ENCODE results near the gene DNAJB4. TPM values are rescaled to one million over a fixed set of nuclear protein-coding genes. Genes with fewer than 3 reads are reported as not detected.

DNAJB4 gene
- total RNA-seq, 2 experiments from 2014 or later, result 9.7 to 10.4 TPM

DNA sequence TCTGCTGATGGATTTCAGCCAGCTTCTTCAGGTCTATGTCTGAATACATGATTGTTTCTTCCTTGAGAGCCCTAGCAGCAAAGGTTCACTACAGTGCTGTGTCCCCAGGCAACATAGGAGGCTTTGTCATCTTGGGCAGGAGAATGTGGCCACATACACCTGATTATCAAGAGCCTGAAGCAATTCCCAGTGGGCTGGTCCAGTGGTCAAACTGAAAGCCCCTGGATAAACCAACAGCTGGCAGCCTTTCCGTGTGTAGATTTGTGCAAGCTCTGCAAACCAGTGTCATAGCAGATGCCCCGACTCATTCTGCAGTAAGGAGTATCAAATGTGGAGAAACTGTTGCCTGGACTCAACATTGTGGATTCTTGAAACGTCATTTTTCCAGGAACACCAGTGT, 38.7 kb downstream of the DNAJB4 start:
- Mint-ChIP-seq H3K4me1 (ENCODE audit: low read depth) (peaks cover 34% of the 10 kb centered on the region), H3K36me3 (ENCODE audit: low read depth) (no peaks in the 10 kb centered on the region), H3K27ac (no peak overlapping the region), H3K9me3 (no peaks in the 10 kb centered on the region), H3K27me3 (ENCODE audit: low read depth) (peaks cover 33% of the 10 kb centered on the region), H3K4me3 (no peak overlapping the region)
- CTCF ChIA-PET, result interaction anchor here (0.6 kb wide), 1 partner anchor 34 kb away, joined by 4 read pairs; no protein-coding TSS in a partner anchor
- intact Hi-C loops (cut with micrococcal nuclease), result loop anchor here (5.0 kb wide), 1 partner anchor 116 kb away; no protein-coding TSS in a partner anchor
- no peak for DNase-seq

DNA sequence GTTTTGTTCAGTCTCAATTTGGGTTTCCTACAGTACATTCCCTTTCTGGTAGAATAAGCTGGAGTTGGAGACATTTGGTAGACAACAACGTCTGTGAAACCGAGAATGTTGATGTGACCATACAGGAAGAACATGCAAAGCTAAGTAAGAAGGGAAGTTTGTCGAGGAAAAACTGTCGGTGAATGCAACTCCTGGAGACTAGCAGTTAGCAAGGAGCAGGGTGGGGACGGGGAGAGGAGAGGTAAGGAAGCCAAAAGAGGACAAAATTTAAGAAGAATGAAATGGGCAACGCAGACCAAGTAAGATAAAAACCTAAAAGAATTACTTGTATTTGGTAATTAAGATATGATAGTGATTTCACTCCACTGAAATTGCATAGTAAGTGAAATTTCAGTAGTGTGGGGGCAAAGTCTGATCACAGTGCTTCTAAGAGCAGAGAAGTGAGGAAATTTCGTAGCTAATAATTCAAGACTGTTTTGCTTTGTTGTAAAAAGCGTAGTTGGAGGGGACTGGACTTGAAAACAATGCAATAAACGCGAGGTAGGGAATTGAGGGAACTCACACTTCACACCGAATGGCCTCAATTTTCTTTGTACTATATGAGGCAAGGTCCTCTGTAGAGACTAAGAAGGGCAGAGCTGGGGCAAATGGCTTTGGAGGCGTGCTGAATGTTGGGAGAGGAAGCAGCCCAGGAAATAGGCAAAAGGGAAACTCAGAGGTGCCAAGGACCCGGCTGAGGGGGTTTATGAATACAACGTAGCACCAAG, 40.2 kb downstream of the DNAJB4 start:
- Mint-ChIP-seq H3K27me3 (ENCODE audit: low read depth) (peaks cover 38% of the 10 kb centered on the region), H3K4me1 (ENCODE audit: low read depth) (peaks cover 34% of the 10 kb centered on the region)
- intact Hi-C loops (cut with micrococcal nuclease), result loop anchor here (5.0 kb wide), 2 partner anchors 67 to 118 kb away; no protein-coding TSS in a partner anchor

DNA sequence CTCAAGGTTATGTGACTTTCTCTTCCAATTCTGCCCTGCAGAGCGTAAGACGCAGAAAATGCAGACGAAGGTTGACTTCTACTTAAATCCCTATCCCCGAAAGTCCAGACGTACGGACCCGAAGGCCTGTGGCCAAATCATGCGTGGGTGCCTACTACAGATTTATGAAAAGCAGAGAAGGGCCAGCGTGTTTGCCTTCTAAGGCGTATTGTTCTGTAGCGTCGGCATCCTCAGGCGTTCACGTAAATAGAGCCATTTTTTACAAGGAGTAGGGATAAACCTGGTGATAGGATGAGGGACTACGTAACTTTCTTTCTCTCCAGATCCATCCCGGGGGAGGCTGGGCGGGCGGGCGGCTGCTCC, 40.8 kb downstream of the DNAJB4 start:
- Mint-ChIP-seq H3K4me3 (peak overlapping the region; percentile 74), H3K27ac (no peak overlapping the region), H3K9me3 (no peaks in the 10 kb centered on the region), H3K4me1 (ENCODE audit: low read depth) (peaks cover 30% of the 10 kb centered on the region), H3K36me3 (ENCODE audit: low read depth) (no peaks in the 10 kb centered on the region), H3K27me3 (ENCODE audit: low read depth) (peaks cover 38% of the 10 kb centered on the region)
- CTCF ChIA-PET, result interaction anchor here (0.7 to 1.0 kb wide), 2 partner anchors 24 to 86 kb away, joined by 3 read pairs; no protein-coding TSS in a partner anchor
- intact Hi-C loops (cut with micrococcal nuclease), result loop anchor here (5.0 kb wide), 1 partner anchor 67 kb away; no protein-coding TSS in a partner anchor
- no peak for DNase-seq

More for the DNA sequence above, 40.2 kb downstream of the DNAJB4 start:
- no peaks in the 10 kb centered on the region for H3K9me3 Mint-ChIP-seq
- peak overlapping the region; percentile 74 for H3K4me3 Mint-ChIP-seq
- CTCF ChIA-PET, result interaction anchor here (0.7 kb wide), 2 partner anchors 23 to 40 kb away, joined by 3 read pairs; partner anchors contain the start of gene DNAJB4
- no peak for DNase-seq
- no peaks in the 10 kb centered on the region for H3K36me3 Mint-ChIP-seq (ENCODE audit: low read depth)
- no peak overlapping the region for H3K27ac Mint-ChIP-seq

DNA sequence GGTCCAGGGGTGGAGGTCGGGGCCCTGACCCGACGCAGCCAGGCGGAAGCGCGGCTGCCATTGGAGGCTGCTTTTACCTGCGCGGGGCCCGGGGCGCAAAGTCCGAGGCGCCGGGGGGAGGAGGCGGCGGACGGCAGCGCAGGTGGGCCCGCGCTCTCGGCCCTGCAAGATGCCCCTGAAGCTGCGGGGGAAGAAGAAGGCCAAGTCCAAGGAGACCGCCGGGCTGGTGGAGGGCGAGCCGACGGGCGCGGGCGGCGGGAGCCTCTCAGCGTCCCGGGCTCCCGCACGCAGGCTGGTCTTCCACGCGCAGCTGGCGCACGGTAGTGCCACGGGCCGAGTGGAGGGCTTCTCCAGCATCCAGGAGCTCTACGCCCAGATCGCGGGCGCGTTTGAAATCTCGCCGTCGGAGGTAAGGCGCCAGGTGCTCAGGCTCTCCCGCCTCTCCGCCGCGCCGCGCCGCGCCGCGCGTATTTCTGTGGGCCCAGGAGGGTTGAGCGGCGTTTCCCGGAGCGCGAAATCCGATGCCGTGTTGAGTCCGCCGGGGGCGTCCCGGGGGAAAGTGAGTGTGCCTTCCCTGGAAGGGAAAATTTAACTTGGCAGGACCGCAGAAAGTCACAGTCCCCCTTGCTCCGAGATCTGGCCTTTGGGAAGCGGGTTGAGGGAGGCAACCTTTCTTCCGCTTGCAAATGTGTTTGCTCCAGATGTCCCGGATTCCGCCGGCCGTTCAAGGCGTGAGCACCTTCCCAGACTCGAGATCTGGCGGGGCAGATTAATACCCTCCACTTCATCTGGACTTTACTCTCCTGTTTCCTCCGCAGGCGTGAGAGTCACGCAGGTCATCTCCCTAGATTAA, 41.4 kb downstream of the DNAJB4 start, which contains the start of gene GIPC2:
Gene GIPC2 (plus strand): TSS at position 41 of the 853 bp plus-strand sequence. CDS start 129 bp downstream, at position 170.
- no peak within 1 kb of the TSS for H3K27ac Mint-ChIP-seq
- peak within 1 kb of the TSS; percentile 74 for H3K4me3 Mint-ChIP-seq
- intact Hi-C loops (cut with micrococcal nuclease), result loop anchor here (5.0 kb wide), 1 partner anchor 66 kb away; no protein-coding TSS in a partner anchor
- H3K36me3 Mint-ChIP-seq (ENCODE audit: low read depth), result no peaks in the 10 kb centered on the region
- H3K27me3 Mint-ChIP-seq (ENCODE audit: low read depth), result peaks cover 38% of the 10 kb centered on the region
- no peaks in the 10 kb centered on the region for H3K9me3 Mint-ChIP-seq
- CTCF ChIA-PET, result interaction anchor here (0.7 to 1.0 kb wide), 4 partner anchors 62 to 399 kb away, joined by 3 to 7 read pairs (median 4); no protein-coding TSS in a partner anchor
- peak; percentile 63 for DNase-seq
- peaks cover 25% of the 10 kb centered on the region for H3K4me1 Mint-ChIP-seq (ENCODE audit: low read depth)

DNA sequence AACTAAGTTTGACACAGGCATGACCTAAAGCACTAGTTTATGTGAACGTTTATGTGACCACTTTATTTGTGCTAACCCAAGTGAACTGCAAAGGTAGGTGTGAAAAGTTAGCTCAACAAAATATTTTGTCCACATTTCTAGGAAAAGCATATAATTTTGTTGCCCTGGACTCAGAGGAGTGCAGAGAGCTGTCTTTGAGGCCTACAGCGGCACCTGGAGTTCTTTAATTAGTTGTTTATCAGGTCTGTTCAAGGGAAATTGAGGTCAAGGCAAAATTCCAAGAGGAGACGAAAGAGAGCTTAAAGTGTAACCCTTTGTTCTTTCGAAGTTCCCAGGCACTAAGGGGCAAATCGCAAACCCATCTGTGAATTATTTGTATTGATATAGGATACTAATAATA, 42.4 kb downstream of the DNAJB4 start:
- CTCF ChIA-PET, result interaction anchor here (0.7 to 2.3 kb wide), 4 partner anchors 42 to 400 kb away, joined by 4 to 8 read pairs (median 6); partner anchors contain the start of gene DNAJB4
- H3K27me3 Mint-ChIP-seq (ENCODE audit: low read depth), result peaks cover 38% of the 10 kb centered on the region
- no peaks in the 10 kb centered on the region for H3K9me3 Mint-ChIP-seq
- peak overlapping the region; percentile 74 for H3K4me3 Mint-ChIP-seq
- H3K27ac Mint-ChIP-seq, result no peak overlapping the region
- intact Hi-C loops (cut with micrococcal nuclease), result loop anchor here (5.0 kb wide), 1 partner anchor 65 kb away; no protein-coding TSS in a partner anchor
- H3K4me1 Mint-ChIP-seq (ENCODE audit: low read depth), result peaks cover 23% of the 10 kb centered on the region
- DNase-seq, result no peak
- H3K36me3 Mint-ChIP-seq (ENCODE audit: low read depth), result no peaks in the 10 kb centered on the region

DNA sequence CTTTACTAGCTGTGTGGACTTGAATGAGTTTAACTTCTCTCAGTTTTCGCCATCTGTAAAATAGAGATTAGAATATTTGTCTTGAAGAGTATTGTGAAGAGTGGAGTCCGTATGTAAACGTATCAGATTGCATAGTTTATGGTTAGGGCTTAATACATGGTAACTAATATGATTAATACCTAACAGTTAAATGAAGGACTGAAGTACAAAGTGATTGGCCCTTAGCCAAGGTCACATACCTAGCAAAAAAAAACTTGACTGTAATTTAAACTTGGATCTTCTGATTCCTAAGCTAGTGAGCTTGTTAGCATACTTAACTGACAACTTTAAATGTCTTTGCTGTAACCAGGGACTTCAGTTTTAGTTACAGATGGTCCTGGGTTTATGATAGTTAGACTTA, 42.9 kb downstream of the DNAJB4 start:
- intact Hi-C loops (cut with micrococcal nuclease), result loop anchor here (5.0 kb wide), 1 partner anchor 65 kb away; no protein-coding TSS in a partner anchor
- no peak overlapping the region for H3K27ac Mint-ChIP-seq
- peaks cover 23% of the 10 kb centered on the region for H3K4me1 Mint-ChIP-seq (ENCODE audit: low read depth)
- H3K27me3 Mint-ChIP-seq (ENCODE audit: low read depth), result peaks cover 38% of the 10 kb centered on the region
- DNase-seq, result no peak
- CTCF ChIA-PET, result interaction anchor here (2.3 kb wide), 1 partner anchor 42 kb away, joined by 8 read pairs; the partner anchor contains the start of gene DNAJB4
- H3K36me3 Mint-ChIP-seq (ENCODE audit: low read depth), result no peaks in the 10 kb centered on the region
- H3K4me3 Mint-ChIP-seq, result no peak overlapping the region
- H3K9me3 Mint-ChIP-seq, result no peaks in the 10 kb centered on the region

DNA sequence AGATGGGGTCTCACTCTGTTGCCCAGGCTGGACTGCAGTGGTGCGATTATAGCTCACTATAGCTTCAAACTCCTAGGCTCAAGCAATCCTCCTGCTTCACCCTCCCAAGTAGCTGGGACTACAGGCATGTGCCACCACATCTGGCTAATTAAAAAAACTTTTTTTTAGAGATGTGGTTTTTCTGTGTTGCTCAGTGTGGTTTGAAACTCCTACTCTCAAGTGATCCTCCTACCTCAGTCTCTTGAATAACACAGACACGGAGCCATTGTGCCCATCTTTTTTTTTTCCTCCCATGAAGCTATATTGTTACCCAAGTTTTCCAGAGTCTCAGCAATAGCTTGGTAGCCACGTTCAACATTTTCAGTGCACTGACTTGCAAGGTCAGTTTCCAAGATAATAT, 43.7 kb downstream of the DNAJB4 start:
- Mint-ChIP-seq H3K27ac (no peak overlapping the region), H3K9me3 (no peaks in the 10 kb centered on the region), H3K36me3 (ENCODE audit: low read depth) (no peaks in the 10 kb centered on the region), H3K27me3 (ENCODE audit: low read depth) (peaks cover 38% of the 10 kb centered on the region), H3K4me3 (no peak overlapping the region), H3K4me1 (ENCODE audit: low read depth) (peaks cover 23% of the 10 kb centered on the region)
- no peak for DNase-seq
- intact Hi-C loops (cut with micrococcal nuclease), result loop anchor here (5.0 kb wide), 1 partner anchor 64 kb away; no protein-coding TSS in a partner anchor
- CTCF ChIA-PET, result interaction anchor here (0.9 to 2.3 kb wide), 2 partner anchors 41 to 43 kb away, joined by 4 to 8 read pairs; partner anchors contain the start of gene DNAJB4

DNA sequence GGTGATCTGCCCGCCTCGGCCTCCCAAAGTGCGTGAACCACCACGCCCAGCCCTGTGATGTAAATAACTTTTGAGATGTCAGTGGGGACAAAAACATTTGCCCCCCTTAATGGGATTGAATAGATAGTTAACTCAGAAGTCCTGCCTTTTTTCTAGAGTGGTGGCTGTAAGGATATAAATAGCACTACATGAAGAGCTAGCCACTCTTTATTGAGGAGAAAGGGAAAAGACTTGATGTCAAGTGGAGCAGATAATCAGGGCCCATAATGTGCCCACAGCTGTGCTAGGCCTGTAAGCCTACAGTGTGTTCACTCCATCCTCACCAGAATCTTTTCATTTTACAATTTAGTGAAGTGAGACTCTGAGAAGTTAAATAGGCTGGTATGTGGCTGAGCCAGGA, 44.7 kb downstream of the DNAJB4 start:
- Mint-ChIP-seq H3K27me3 (ENCODE audit: low read depth) (peaks cover 33% of the 10 kb centered on the region), H3K27ac (no peak overlapping the region), H3K36me3 (ENCODE audit: low read depth) (no peaks in the 10 kb centered on the region), H3K4me1 (ENCODE audit: low read depth) (peaks cover 23% of the 10 kb centered on the region), H3K9me3 (no peaks in the 10 kb centered on the region), H3K4me3 (no peak overlapping the region)
- no peak for DNase-seq
- intact Hi-C loops (cut with micrococcal nuclease), result loop anchor here (5.0 kb wide), 1 partner anchor 63 kb away; no protein-coding TSS in a partner anchor
- CTCF ChIA-PET, result interaction anchor here (0.7 to 2.3 kb wide), 3 partner anchors 44 to 73 kb away, joined by 3 to 8 read pairs (median 4); partner anchors contain the start of gene DNAJB4

DNA sequence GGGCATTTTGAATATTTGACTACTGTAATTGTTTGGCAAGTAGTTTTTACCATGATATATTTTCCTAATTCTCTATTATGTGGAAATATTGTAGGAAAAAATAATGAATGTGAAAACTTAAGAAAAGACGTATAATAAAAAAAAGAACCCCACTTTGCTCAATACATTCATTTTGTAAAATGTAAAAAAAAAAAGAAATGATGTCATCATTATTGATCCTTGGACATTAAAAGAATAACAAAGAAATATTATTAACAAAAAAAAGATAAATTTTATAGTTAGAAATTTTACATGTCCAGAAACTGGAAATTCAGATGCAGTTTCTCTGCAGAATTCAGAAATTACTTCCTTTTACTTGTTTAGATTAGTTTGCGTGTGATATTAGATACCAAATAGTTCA, 46.3 kb downstream of the DNAJB4 start:
- H3K36me3 Mint-ChIP-seq (ENCODE audit: low read depth), result no peaks in the 10 kb centered on the region
- H3K9me3 Mint-ChIP-seq, result no peaks in the 10 kb centered on the region
- CTCF ChIA-PET, result no interaction called here
- no peak overlapping the region for H3K4me3 Mint-ChIP-seq
- H3K4me1 Mint-ChIP-seq (ENCODE audit: low read depth), result peaks cover 12% of the 10 kb centered on the region
- no peak for DNase-seq
- no peak overlapping the region for H3K27ac Mint-ChIP-seq
- peaks cover 23% of the 10 kb centered on the region for H3K27me3 Mint-ChIP-seq (ENCODE audit: low read depth)
- intact Hi-C loops (cut with micrococcal nuclease), result no loop called here

DNA sequence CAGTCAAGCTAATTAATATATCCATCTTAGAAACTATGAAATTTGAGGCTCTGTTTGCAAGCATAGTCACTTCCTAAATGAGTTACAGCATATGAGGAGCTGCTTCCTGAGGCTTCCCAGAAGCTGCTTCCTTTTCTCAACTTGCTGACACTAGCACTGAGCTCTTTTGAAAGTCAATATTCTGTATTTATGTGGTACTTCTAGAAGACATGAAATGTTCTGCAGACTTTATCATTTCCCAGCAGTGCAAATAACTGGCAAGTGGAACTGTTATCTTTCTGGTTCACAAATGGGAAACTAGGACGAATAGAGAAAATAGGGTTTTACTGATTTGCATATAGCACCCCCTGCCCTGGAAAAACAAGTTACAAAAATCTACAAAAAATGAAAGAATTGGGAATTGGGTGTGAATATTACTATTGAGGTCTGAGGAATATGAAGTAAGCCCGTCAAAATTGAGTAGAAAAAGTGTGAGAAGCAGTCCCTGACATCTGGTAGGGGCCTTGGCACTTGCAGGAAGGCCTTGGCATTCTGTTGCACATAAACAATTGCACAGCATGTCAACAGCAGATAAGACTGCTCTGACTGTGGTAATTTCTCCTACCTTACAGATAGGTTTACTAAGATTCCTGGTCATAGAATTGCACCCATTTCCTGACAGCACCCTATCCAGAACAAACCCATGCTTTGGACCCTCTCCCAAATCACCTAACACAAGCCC, 48.1 kb downstream of the DNAJB4 start:
- no peak overlapping the region for H3K4me3 Mint-ChIP-seq
- H3K4me1 Mint-ChIP-seq (ENCODE audit: low read depth), result peaks cover 3% of the 10 kb centered on the region
- CTCF ChIA-PET, result interaction anchor here (0.8 kb wide), 1 partner anchor 62 kb away, joined by 4 read pairs; no protein-coding TSS in a partner anchor

DNA sequence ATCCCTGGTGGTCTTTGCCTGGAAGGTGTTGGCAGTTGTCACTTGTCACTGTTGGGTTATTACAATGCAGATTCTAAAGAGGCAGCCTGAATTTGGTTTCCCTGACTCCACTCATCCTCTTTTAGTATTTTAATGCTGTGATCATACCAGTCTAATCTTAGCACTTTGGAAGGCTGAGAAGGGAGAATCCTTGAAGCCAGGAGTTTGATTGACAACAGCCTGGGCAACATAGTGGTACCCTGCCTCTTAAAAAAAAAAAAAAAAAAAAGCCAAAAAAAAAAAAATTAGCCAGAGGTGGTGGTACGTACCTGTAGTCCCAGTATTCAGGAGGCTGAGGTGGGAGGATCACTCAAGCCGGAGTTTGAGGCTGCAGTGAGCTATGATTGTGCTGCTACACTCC, 48.8 kb downstream of the DNAJB4 start:
- Mint-ChIP-seq H3K36me3 (ENCODE audit: low read depth) (no peaks in the 10 kb centered on the region), H3K4me1 (ENCODE audit: low read depth) (peaks cover 2% of the 10 kb centered on the region), H3K9me3 (no peaks in the 10 kb centered on the region), H3K27me3 (ENCODE audit: low read depth) (peaks cover 5% of the 10 kb centered on the region), H3K27ac (no peak overlapping the region), H3K4me3 (no peak overlapping the region)
- CTCF ChIA-PET, result no interaction called here
- intact Hi-C loops (cut with micrococcal nuclease), result no loop called here
- DNase-seq, result no peak

More for the DNA sequence above, 48.1 kb downstream of the DNAJB4 start:
- intact Hi-C loops (cut with micrococcal nuclease), result no loop called here
- Mint-ChIP-seq H3K9me3 (no peaks in the 10 kb centered on the region), H3K27me3 (ENCODE audit: low read depth) (peaks cover 7% of the 10 kb centered on the region), H3K36me3 (ENCODE audit: low read depth) (no peaks in the 10 kb centered on the region), H3K27ac (no peak overlapping the region)
- DNase-seq, result no peak

Measured in activated naive CD4-positive, alpha-beta T cell treated with anti-CD3 and anti-CD28 coated beads for 36 hours (primary cell).